Measurements from ENCODE around the gene RABEP2. TPM values are rescaled to one million over a fixed set of nuclear protein-coding genes. Genes with fewer than 3 reads are reported as not detected.

The RABEP2 gene
- total RNA-seq, 1 experiment from 2014 or later = 17.5 TPM

GRCh38 chr16:28877655-28878000 lies 47.4 kb downstream of the RABEP2 start:
- no peak overlapping the region for H2AFZ ChIP-seq (ENCODE audit: low read length)
- H3K36me3 Mint-ChIP-seq (ENCODE audit: insufficient read depth in 1 of 3, low read depth in 3 of 3) = peaks cover 4 to 22% (median 19%) of the 10 kb centered on the region in 3 experiments
- H3K27ac ChIP-seq (ENCODE audit: insufficient read length, low read depth, low read length) = no peak overlapping the region
- H3K4me3 Mint-ChIP-seq = peak overlapping the region; percentile 29 to 64; a peak in 2 of 5 replicates
- H4K5ac ChIP-seq (ENCODE audit: insufficient read length, low read depth, low read length) = no peak overlapping the region
- no peaks in the 10 kb centered on the region for H4K20me1 ChIP-seq (ENCODE audit: control insufficient read depth, insufficient read depth, insufficient read length)
- no peak overlapping the region for H2BK5ac ChIP-seq (ENCODE audit: insufficient read length, low read length)
- no peaks in the 10 kb centered on the region for H3K79me1 ChIP-seq (ENCODE audit: insufficient read depth, low read depth, low read length, poor library complexity, severe bottlenecking)
- no peaks in the 10 kb centered on the region for H3K79me2 ChIP-seq (ENCODE audit: insufficient read depth, low read length)
- no peak overlapping the region for H2AK5ac ChIP-seq (ENCODE audit: insufficient read length, low read length)
- H3K27ac Mint-ChIP-seq = peak overlapping the region in 1 of 3 experiments; percentile 84; a peak in 3 of 7 replicates
- H3K27me3 ChIP-seq (ENCODE audit: insufficient read depth, low read length) = peaks cover 6% of the 10 kb centered on the region; the same call in 1 of the 2 replicates
- H3K27me3 Mint-ChIP-seq (ENCODE audit: low read depth) = peaks cover 18% of the 10 kb centered on the region
- H3K4me1 Mint-ChIP-seq = peaks cover 26 to 56% of the 10 kb centered on the region in 2 experiments
- no peak overlapping the region for H2BK15ac ChIP-seq (ENCODE audit: low read depth, low read length)
- no peak overlapping the region for H3K9ac ChIP-seq (ENCODE audit: extremely low read depth, insufficient read length, low read length)
- H3K23me2 ChIP-seq (ENCODE audit: insufficient read length, low read depth, low read length, poor library complexity, severe bottlenecking) = peaks cover 11% of the 10 kb centered on the region
- H2BK20ac ChIP-seq (ENCODE audit: low read depth, low read length, poor library complexity, severe bottlenecking) = no peak overlapping the region
- H3K18ac ChIP-seq (ENCODE audit: insufficient read length, low read depth, low read length) = no peak overlapping the region
- H3K4ac ChIP-seq (ENCODE audit: low read depth, low read length) = no peak overlapping the region
- H3K14ac ChIP-seq (ENCODE audit: insufficient read depth, low read length) = no peak overlapping the region
- peaks cover 1% of the 10 kb centered on the region; the same call in 1 of the 2 replicates for H3K4me1 ChIP-seq (ENCODE audit: insufficient read depth, low read length)
- no peaks in the 10 kb centered on the region for H3K9me3 ChIP-seq (ENCODE audit: control insufficient read depth, low read depth, low read length)
- WGBS (ENCODE audit: extremely low coverage, insufficient read length, low lambda C conversion rate) = no CpG with 5 or more reads among the region's 2 CpGs
- H2BK12ac ChIP-seq (ENCODE audit: insufficient read length, low read depth, low read length) = no peak overlapping the region
- H3K23ac ChIP-seq (ENCODE audit: insufficient read length, low read depth, low read length) = no peak overlapping the region
- H3K9me3 Mint-ChIP-seq = no peaks in the 10 kb centered on the region; a peak in 2 of 5 replicates
- no peak overlapping the region for H3K56ac ChIP-seq (ENCODE audit: insufficient read length, low read depth, low read length)
- no peak overlapping the region for H4K91ac ChIP-seq (ENCODE audit: insufficient read length, low read depth, low read length)
- no peak overlapping the region for H4K8ac ChIP-seq (replicated peaks; ENCODE audit: insufficient read length, low read depth, low read length)
- no peak overlapping the region for H3T11ph ChIP-seq (ENCODE audit: low read length)
- H3K4me2 ChIP-seq (ENCODE audit: insufficient read depth, insufficient read length, low read length) = no peak overlapping the region
- TF ChIP-seq, protein P1, sequence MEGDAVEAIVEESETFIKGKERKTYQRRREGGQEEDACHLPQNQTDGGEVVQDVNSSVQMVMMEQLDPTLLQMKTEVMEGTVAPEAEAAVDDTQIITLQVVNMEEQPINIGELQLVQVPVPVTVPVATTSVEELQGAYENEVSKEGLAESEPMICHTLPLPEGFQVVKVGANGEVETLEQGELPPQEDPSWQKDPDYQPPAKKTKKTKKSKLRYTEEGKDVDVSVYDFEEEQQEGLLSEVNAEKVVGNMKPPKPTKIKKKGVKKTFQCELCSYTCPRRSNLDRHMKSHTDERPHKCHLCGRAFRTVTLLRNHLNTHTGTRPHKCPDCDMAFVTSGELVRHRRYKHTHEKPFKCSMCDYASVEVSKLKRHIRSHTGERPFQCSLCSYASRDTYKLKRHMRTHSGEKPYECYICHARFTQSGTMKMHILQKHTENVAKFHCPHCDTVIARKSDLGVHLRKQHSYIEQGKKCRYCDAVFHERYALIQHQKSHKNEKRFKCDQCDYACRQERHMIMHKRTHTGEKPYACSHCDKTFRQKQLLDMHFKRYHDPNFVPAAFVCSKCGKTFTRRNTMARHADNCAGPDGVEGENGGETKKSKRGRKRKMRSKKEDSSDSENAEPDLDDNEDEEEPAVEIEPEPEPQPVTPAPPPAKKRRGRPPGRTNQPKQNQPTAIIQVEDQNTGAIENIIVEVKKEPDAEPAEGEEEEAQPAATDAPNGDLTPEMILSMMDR (conservative IDR thresholded peaks at IDR 0.05) = no peak
- DNase-seq = no peak
- no peak overlapping the region for H2BK120ac ChIP-seq (ENCODE audit: low read depth, low read length, poor library complexity, severe bottlenecking)
